Muscle layer of colon (tissue), 2 donors: ENCODE results near the gene TUBGCP3.

Experiments used
- H3K27ac ChIP-seq: one replicate; pipeline ENCODE4 v1.7.0; 2013; ENCODE audit warnings: low read depth, mild to moderate bottlenecking, low read length, moderate library complexity
- H3K27me3 ChIP-seq, 2 donors: one replicate each; pipeline ENCODE4 v1.7.0; 2013; ENCODE audit warnings: low read length in 2 of 2, mild to moderate bottlenecking in 2 of 2; ENCODE audit not compliant: insufficient read depth in 2 of 2, control insufficient read depth in 1 of 2
- H3K36me3 ChIP-seq: one replicate; pipeline ENCODE4 v1.7.0; 2013; ENCODE audit warnings: mild to moderate bottlenecking, low read length; ENCODE audit not compliant: insufficient read depth
- H3K4me1 ChIP-seq: one replicate; pipeline ENCODE4 v1.7.0; 2013; ENCODE audit warnings: mild to moderate bottlenecking, low read length; ENCODE audit not compliant: insufficient read depth
- H3K4me3 ChIP-seq, 2 donors: one replicate each; pipeline ENCODE4 v1.7.0; 2013; ENCODE audit warnings: low read length in 2 of 2, low read depth in 1 of 2, mild to moderate bottlenecking in 1 of 2, moderate library complexity in 1 of 2
- H3K9ac ChIP-seq: one replicate; pipeline ENCODE4 v1.7.0; 2013; ENCODE audit warnings: low read length
- H3K9me3 ChIP-seq: one replicate; pipeline ENCODE4 v1.7.0; 2013; ENCODE audit warnings: mild to moderate bottlenecking, low read length
- donor health status: abdominal sarcoma.
- donor health status: Adenocarcinoma of cecum.

Gene TUBGCP3

DNA sequence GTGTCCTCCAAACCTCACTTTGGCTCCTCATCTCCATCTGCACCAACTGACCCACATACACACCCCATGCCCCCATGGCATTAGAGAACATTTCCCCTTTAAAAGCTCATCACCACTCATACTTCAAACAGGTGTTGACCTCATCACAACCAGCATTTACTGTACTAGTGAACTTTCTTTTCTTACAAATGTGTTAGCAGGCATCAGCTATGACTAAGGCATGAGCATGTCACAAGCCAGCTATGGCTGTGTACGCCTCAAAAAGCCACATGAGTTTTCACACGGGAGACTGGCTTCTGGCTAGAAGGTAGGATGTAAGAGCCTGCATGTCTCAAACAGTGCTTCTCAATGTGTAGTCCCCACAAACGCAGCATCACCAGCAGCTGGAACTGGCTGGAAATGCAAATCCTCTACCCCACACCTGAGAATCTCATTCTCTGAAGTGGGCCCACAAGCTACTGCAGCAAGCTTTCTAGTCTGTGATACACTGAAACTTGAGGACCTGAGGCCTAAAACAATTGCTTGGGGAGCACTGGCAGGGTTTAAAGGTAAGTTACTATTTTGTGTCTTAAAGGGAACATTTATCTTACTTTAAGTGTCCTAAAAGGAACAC, 66.8 kb downstream of the TUBGCP3 start:
- Histone ChIP-seq H3K4me1 (no peaks in the 10 kb centered on the region), H3K9ac (no peak overlapping the region), H3K4me3 (no peak overlapping the region), H3K27ac (no peak overlapping the region), H3K9me3 (no peaks in the 10 kb centered on the region), H3K36me3 (peaks cover 26% of the 10 kb centered on the region), H3K27me3 (no peaks in the 10 kb centered on the region)

DNA sequence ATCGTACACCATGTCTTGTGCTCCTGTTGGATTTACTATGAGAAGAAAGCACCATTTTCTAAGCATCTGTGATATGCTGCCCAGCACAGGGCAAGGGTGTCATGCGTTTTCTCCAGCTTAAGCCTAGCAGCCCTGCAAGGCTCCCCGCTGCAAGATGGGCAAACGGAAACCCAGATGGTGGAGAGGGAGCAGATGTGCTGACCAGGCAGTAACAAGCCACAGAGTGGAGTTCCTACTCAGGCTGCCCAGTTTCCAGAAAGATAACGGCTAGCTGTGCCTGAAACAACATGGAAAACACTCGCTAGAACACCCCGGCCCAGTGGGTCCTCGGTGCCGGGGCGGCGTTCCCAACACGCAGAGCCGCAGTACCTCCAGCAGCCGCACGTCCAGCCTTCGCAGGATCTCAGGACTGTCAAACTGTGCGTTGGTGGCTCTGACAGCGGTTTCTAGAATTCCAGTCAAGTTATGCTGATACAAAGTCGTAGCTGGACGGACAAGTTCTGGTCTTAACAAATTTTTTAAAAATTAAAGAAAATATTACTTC, 68.4 kb downstream of the TUBGCP3 start:
- Histone ChIP-seq H3K27ac (no peak overlapping the region), H3K4me3 (no peak overlapping the region), H3K9ac (no peak overlapping the region), H3K9me3 (no peaks in the 10 kb centered on the region), H3K36me3 (peaks cover 32% of the 10 kb centered on the region), H3K27me3 (no peaks in the 10 kb centered on the region), H3K4me1 (no peaks in the 10 kb centered on the region)

DNA sequence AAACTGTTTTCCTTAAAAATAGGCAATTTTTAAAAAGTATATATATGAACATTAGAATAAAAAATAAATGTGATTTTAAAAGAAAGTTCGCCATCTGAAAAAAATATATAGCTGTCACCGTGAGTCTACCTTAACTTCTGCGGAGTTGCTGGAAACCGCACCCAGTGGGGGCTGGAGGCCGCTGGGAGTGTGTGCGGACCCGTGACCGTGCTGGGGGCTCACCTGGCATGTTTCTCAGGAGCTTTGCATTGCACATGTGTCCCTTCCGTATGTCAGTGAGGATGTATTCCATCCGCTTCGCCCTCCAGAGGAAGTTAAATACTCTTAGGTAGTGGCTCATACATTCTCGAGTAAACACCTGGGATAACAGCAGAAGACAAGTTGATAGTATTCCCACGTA, 71.7 kb downstream of the TUBGCP3 start:
- Histone ChIP-seq H3K27me3 (no peaks in the 10 kb centered on the region), H3K4me1 (no peaks in the 10 kb centered on the region), H3K4me3 (no peak overlapping the region), H3K9ac (no peak overlapping the region), H3K36me3 (peaks cover 34% of the 10 kb centered on the region), H3K27ac (no peak overlapping the region), H3K9me3 (no peaks in the 10 kb centered on the region)

DNA sequence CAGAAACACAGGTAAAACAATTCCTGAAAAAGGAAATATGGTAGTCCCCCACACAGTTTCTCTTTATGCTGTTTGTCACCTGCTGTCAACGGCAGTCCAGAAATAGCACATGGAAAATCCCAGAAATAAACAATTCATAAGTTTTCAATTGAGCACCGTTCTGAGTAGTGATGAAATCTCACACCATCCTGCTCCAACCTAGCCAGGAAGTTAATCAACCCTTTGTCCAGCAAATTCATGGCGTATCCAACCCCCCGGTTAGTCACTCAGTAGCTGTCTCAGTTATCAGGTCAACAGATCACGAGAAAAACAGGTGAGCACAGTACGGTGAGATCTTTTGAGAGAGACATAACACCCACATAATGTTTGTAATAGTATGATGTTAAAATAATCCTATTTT, 74.2 kb downstream of the TUBGCP3 start:
- no peaks in the 10 kb centered on the region for H3K27me3 ChIP-seq
- no peaks in the 10 kb centered on the region for H3K4me1 ChIP-seq
- H3K27ac ChIP-seq = no peak overlapping the region
- H3K4me3 ChIP-seq = no peak overlapping the region
- H3K36me3 ChIP-seq = peaks cover 33% of the 10 kb centered on the region
- no peaks in the 10 kb centered on the region for H3K9me3 ChIP-seq
- no peak overlapping the region for H3K9ac ChIP-seq

DNA sequence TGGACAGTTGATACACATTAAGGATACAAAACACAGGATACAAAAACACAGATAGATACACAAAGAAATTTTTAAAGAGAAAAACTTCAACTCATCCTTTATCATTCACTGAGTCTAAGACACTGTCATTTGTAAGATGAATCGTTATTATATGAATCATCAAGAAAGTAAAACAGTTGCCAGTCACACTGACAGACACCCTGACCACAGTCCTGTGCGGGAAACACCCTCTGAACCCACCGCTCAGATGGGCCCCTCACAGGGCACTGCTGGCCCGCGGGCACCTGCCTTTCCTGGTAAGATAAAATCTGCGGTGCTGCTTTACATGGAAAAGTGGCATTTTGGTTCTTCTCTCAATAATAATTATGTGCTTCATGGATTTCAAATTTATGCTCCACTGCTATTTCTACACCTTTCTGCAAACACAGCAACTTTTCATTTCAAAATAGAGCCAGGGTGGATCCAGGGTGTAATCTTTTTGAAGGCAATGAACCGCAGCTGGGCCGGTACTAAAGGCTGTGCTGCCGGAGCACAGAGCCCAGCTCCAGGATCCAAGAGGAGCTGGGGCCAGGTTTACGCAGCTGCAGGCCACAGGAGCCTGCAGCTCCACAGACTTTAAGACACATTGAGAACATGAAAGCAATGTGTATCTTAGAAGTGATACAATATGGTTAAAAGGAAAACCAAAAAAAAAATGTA, 76.8 kb downstream of the TUBGCP3 start:
- H3K27ac ChIP-seq = no peak overlapping the region
- no peaks in the 10 kb centered on the region for H3K9me3 ChIP-seq
- no peaks in the 10 kb centered on the region for H3K4me1 ChIP-seq
- no peak overlapping the region for H3K9ac ChIP-seq
- no peak overlapping the region for H3K4me3 ChIP-seq
- H3K27me3 ChIP-seq = no peaks in the 10 kb centered on the region
- peaks cover 28% of the 10 kb centered on the region for H3K36me3 ChIP-seq

DNA sequence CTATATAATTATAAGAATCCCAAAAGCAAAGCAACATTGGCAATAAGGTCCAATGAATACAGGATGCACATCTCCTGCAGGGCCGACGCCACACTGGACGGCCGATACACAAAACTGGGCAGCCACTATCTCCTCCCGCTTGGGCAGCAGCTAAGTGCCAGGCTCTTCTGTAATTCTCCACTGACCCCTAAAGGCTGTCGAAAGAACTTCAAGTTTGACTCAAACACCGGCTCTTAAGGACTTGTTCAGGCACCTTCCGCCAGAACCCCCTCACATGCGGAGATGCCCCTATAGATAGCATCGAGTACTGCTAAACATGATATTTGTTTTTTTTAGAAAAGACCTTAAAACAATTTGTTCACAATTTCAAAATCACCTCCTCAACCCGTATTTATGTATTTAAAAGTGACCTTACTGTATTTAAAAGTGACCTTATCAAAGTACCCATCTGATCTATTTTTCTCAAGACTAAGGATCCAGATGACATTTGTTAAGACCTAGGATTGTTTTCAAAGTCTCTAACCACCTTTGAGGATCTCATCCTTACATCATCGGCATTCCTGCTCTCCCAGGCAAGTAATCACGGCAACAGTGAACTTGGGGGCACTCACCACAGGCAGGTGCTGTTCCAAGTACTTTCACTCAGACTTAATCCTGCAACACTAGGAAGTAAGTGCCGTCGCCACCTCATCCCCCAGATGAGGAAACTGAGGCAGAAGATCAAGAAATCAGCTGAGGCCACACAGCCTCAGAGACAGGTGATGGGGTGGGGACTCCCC, 77.8 kb downstream of the TUBGCP3 start:
- peaks cover 28% of the 10 kb centered on the region for H3K36me3 ChIP-seq
- no peaks in the 10 kb centered on the region for H3K4me1 ChIP-seq
- no peak overlapping the region for H3K4me3 ChIP-seq
- no peak overlapping the region for H3K9ac ChIP-seq
- H3K27me3 ChIP-seq = no peaks in the 10 kb centered on the region
- no peaks in the 10 kb centered on the region for H3K9me3 ChIP-seq
- H3K27ac ChIP-seq = no peak overlapping the region

DNA sequence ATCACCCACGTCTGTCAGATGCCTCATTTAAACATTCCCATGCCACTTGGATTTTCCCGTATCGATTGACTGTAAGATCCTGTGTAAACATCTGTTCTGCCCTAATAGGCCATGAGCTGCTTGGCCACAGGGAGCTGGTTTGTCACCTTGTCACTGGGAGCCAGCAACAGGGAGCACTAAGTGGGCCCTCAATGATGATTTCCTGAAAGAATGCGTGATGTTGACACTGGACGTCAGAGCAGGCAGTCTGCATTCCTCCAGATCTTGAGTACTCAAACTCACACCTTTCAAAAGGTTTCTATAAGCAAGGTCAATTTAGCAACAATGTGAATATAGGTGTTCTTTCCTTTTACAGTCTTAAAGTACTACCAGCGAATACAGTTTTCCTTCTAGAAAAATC, 78.8 kb downstream of the TUBGCP3 start:
- Histone ChIP-seq H3K4me1 (no peaks in the 10 kb centered on the region), H3K9ac (no peak overlapping the region), H3K27ac (no peak overlapping the region)

DNA sequence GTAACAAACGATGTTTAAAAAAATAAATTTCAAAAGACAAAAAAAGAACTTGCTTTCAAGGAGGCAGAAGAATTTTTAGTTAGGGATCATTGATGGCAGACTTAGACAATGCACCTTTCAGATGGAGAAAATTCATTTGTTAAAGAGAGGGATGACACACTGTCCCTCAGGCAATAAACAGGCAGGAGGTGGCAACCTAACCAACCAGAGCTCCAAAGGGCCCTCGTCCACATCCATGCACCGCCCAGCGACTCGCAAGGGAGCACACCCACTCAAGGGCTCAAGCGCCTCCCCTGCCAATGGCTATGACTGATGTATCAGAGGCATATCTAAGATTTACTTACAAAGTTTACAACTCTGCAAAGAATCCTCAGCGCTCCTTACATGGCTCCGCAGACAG, 81.9 kb downstream of the TUBGCP3 start:
- Histone ChIP-seq H3K36me3 (peaks cover 45% of the 10 kb centered on the region), H3K4me1 (no peaks in the 10 kb centered on the region), H3K9ac (no peak overlapping the region), H3K27me3 (no peaks in the 10 kb centered on the region), H3K27ac (no peak overlapping the region), H3K9me3 (no peaks in the 10 kb centered on the region), H3K4me3 (no peak overlapping the region)

More for the DNA sequence above, 78.8 kb downstream of the TUBGCP3 start:
- no peaks in the 10 kb centered on the region for H3K27me3 ChIP-seq
- H3K36me3 ChIP-seq = peaks cover 28% of the 10 kb centered on the region
- H3K9me3 ChIP-seq = no peaks in the 10 kb centered on the region
- no peak overlapping the region for H3K4me3 ChIP-seq

DNA sequence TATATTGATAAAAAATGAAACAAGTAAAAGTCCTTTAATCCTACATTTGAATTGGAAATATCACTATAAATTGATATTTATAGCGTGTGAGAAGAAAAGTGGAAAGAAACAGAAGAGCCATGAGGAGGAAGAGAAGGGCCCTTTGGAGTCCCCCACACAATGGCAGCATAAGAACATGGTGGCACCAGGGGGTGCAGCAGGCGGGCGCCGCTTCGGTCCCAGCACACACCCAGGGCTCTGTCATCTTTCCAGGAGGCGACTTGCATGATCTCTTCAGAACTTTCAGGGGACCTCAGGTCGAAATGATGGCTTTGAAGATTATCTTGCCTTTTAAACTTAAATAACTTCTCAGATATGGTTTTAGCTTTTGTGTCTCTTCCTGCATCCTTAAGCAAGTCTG, 91.8 kb downstream of the TUBGCP3 start:
- no peak overlapping the region for H3K4me3 ChIP-seq

DNA sequence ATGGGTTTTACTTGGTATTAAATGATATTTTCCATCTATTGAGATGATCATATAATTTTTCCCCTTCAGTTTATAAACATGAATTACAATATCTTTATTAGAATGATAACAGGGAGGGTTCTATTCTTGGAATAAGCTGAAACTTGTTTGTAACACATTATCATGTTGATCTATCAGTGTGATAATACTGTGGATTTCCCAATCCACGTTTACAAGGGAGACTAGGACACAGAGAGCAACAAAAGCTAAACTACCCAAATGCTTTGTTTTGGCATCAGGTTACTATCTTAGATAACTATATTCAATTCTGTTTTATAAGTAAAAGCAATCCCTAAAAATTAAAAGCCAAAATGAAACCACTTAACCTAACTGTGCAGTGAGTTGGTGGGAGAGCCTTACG, 92.5 kb downstream of the TUBGCP3 start:
- H3K36me3 ChIP-seq = peaks cover 24% of the 10 kb centered on the region

More for the DNA sequence above, 91.8 kb downstream of the TUBGCP3 start:
- Histone ChIP-seq H3K27me3 (no peaks in the 10 kb centered on the region), H3K9me3 (no peaks in the 10 kb centered on the region), H3K9ac (no peak overlapping the region), H3K27ac (no peak overlapping the region), H3K4me1 (no peaks in the 10 kb centered on the region), H3K36me3 (peaks cover 24% of the 10 kb centered on the region)

DNA sequence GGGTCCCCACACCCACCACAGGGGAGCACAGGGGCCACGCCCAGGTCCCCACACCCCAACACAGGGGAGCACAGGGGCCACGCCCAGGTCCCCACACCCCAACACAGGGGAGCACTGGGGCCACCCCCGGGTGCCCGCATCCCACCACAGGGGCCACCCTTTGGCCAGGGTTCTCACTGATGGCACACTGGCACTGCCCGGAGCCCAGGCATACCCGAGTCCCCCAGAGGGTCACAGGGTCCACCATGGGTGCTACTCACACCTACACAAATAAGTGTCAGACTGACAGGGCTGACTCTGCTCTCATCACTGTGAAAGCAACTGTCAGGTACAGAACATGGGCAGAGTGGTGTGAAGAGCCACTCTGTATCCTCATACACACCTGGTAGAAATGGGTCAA, 98.8 kb downstream of the TUBGCP3 start:
- Histone ChIP-seq H3K27ac (no peak overlapping the region), H3K36me3 (peaks cover 10% of the 10 kb centered on the region)

More for the DNA sequence above, 92.5 kb downstream of the TUBGCP3 start:
- H3K4me3 ChIP-seq = no peak overlapping the region
- H3K9me3 ChIP-seq = no peaks in the 10 kb centered on the region
- H3K27ac ChIP-seq = no peak overlapping the region
- no peaks in the 10 kb centered on the region for H3K4me1 ChIP-seq
- H3K27me3 ChIP-seq = no peaks in the 10 kb centered on the region
- no peak overlapping the region for H3K9ac ChIP-seq

More for the DNA sequence above, 98.8 kb downstream of the TUBGCP3 start:
- no peaks in the 10 kb centered on the region for H3K4me1 ChIP-seq
- no peaks in the 10 kb centered on the region for H3K9me3 ChIP-seq
- H3K4me3 ChIP-seq = no peak overlapping the region
- no peaks in the 10 kb centered on the region for H3K27me3 ChIP-seq
- no peak overlapping the region for H3K9ac ChIP-seq
